GM12878 (cell line): Measurements from ENCODE around the gene MSRB1.
A peak's percentile ranks its signal among the peaks of the same experiment; 100 is the strongest.
"Not testable (repeated sequence)": the region's sequence is repeated elsewhere in the genome, so short reads cannot be mapped to it uniquely, and the experiment has no call there.

Experiments used
- CTCF ChIP-seq, 3 experiments: IDR thresholded peaks in 2 of 3; conservative IDR thresholded peaks in 1 of 3; 2 replicates each; pipeline ENCODE4 v1.5.1; 2011; ENCODE audit warnings: low read depth in 3 of 3, low read length in 3 of 3, mild to moderate bottlenecking in 3 of 3, control low read depth in 2 of 3, moderate library complexity in 2 of 3, inconsistent platforms in 1 of 3, mixed read lengths in 1 of 3; ENCODE audit not compliant: control insufficient read depth in 2 of 3, insufficient read depth in 1 of 3; ENCODE audit errors: extremely low read depth in 1 of 3
- JUND ChIP-seq: IDR thresholded peaks from 2 replicates; pipeline ENCODE4 v1.6.1; 2012; ENCODE audit warnings: low read depth, mild to moderate bottlenecking, low read length, improper control_type of control experiment, moderate library complexity
- POLR2A ChIP-seq: IDR thresholded peaks from 2 replicates; pipeline ENCODE4 v1.6.1; 2011; ENCODE audit warnings: low read depth, mild to moderate bottlenecking, low read length
- RAD51 ChIP-seq: fragments of 450-650 bp; IDR thresholded peaks from 2 replicates; pipeline ENCODE4 v1.6.1; 2016; ENCODE audit warnings: moderate library complexity, mild to moderate bottlenecking, inconsistent platforms
- SIN3A ChIP-seq: IDR thresholded peaks from 2 replicates; pipeline ENCODE4 v1.6.1; 2012; ENCODE audit warnings: low read depth, low read length, improper control_type of control experiment
- STAT1 ChIP-seq: fragments of 450-650 bp; conservative IDR thresholded peaks from 2 replicates; pipeline ENCODE4 v1.6.1; 2014; ENCODE audit warnings: antibody characterized with exemption, mild to moderate bottlenecking
- USF1 ChIP-seq: IDR thresholded peaks from 2 replicates; pipeline ENCODE4 v1.6.1; 2011; ENCODE audit warnings: borderline replicate concordance, low read depth, mild to moderate bottlenecking, moderate library complexity, mixed read lengths, low read length; ENCODE audit not compliant: insufficient read depth; ENCODE audit errors: extremely low read length

GRCh38 chr16:1962161-1963153 lies 19.5 kb upstream of the MSRB1 start:
- TF ChIP-seq RAD51; CTCF (IDR thresholded peaks at IDR 0.05 in 2 of 3, conservative IDR thresholded peaks at IDR 0.05 in 1 of 3; ENCODE audit: control insufficient read depth in 2 of 3, extremely low read depth in 1 of 3, insufficient read depth in 1 of 3, low read depth in 3 of 3, low read length in 3 of 3); STAT1; SIN3A; JUND; USF1: not testable (repeated sequence)
- peak; percentile 74; the same call in 1 of the 2 replicates for TF ChIP-seq POLR2A
